Measurements from ENCODE around the gene SLC9C1.

- TF ChIP-seq YY1 (IDR thresholded peaks at IDR 0.05; ENCODE audit: insufficient read depth, insufficient read length): no peak
- TF ChIP-seq ZNF274 (IDR thresholded peaks at IDR 0.05; ENCODE audit: low read depth, low read length): no peak
Observed at GRCh38 chr3:112111785-112112402, 182.1 kb downstream of the SLC9C1 start.
